C4-2B (cell line): ENCODE results near the gene ZMYM5.

Source experiments
- ZFX ChIP-seq: fragments of 450-650 bp; IDR thresholded peaks from 2 replicates; pipeline ENCODE4 v1.6.1; 2017
- TF ChIP-seq, protein P1 (sequence below): fragments of 450-650 bp; conservative IDR thresholded peaks from 2 replicates; pipeline ENCODE4 v1.5.1; 2017; ENCODE audit warnings: mild to moderate bottlenecking

DNA sequence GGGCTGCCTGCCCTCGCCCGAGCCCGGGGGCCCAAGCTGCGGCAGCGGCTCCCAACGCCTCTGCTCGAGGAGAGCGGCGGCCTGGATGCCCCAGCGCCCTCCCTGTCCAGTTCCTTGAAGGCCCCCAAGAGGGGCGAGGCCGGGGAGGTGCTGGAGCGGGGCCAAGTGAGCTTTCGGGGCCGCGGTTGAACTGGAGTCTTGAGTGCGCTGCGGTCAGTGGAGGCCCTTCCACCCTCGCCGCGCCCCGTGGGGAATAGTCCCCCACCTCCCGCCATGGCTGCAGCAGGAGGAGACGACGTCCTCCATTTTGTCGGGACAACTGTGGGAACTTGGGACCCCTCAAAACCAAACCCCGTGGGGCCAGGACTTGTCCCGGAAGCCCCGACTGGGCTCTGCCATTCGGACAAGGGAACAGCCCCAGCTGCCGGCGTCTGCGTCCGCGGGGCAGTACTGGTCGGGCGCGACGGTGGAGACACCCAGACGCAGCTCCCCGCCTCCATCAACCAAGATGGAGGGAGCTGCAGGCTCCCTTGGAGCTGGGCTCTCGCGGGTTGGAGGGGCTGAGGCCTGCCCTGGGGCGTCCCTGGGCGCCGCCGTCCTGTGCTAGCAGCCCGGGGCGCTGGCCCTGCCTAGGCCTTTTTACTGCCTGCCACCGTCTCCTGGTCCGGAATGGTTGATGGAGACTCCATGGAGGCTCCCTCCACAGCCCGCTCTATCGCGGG lies 736 bp upstream of the ZMYM5 start:
- TF ChIP-seq, protein P1, sequence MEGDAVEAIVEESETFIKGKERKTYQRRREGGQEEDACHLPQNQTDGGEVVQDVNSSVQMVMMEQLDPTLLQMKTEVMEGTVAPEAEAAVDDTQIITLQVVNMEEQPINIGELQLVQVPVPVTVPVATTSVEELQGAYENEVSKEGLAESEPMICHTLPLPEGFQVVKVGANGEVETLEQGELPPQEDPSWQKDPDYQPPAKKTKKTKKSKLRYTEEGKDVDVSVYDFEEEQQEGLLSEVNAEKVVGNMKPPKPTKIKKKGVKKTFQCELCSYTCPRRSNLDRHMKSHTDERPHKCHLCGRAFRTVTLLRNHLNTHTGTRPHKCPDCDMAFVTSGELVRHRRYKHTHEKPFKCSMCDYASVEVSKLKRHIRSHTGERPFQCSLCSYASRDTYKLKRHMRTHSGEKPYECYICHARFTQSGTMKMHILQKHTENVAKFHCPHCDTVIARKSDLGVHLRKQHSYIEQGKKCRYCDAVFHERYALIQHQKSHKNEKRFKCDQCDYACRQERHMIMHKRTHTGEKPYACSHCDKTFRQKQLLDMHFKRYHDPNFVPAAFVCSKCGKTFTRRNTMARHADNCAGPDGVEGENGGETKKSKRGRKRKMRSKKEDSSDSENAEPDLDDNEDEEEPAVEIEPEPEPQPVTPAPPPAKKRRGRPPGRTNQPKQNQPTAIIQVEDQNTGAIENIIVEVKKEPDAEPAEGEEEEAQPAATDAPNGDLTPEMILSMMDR, result no peak
- TF ChIP-seq ZFX, result peak; percentile 71; the same call in 1 of the 2 replicates
